IMR-90 (cell line): ENCODE measurements around the gene CCDC60.

Experiments used
- CEBPB ChIP-seq: IDR thresholded peaks from 2 replicates; pipeline ENCODE4 v1.6.1; 2012; ENCODE audit warnings: low read depth, low read length, improper control_type of control experiment
- CTCF ChIP-seq: conservative IDR thresholded peaks from 2 replicates; pipeline ENCODE4 v1.5.1; 2012; ENCODE audit warnings: mild to moderate bottlenecking, low read depth, low read length, improper control_type of control experiment
- FOS ChIP-seq: fragments of 150-350 bp; IDR thresholded peaks from 2 replicates; pipeline ENCODE4 v1.6.1; 2016; ENCODE audit warnings: low read depth, low read length
- MAFK ChIP-seq: IDR thresholded peaks from 2 replicates; pipeline ENCODE4 v1.6.1; 2012; ENCODE audit warnings: low read depth, low read length, improper control_type of control experiment
- MAZ ChIP-seq: IDR thresholded peaks from 2 replicates; pipeline ENCODE4 v1.6.1; 2012; ENCODE audit warnings: low read depth, mild to moderate bottlenecking, low read length, improper control_type of control experiment, moderate library complexity, borderline replicate concordance
- NFE2L2 ChIP-seq: fragments of 150-350 bp; IDR thresholded peaks from 2 replicates; pipeline ENCODE4 v1.6.1; 2016; ENCODE audit warnings: low read depth, mild to moderate bottlenecking, low read length
- POLR2A ChIP-seq: IDR thresholded peaks from 2 replicates; pipeline ENCODE4 v1.6.1; 2012; ENCODE audit warnings: mild to moderate bottlenecking, low read depth, low read length
- RAD21 ChIP-seq: IDR thresholded peaks from 2 replicates; pipeline ENCODE4 v1.6.1; 2012; ENCODE audit warnings: low read length, improper control_type of control experiment
- RFX5 ChIP-seq: IDR thresholded peaks from 2 replicates; pipeline ENCODE4 v1.8.0; 2012; ENCODE audit warnings: low read depth, mild to moderate bottlenecking, low read length, moderate library complexity
- USF2 ChIP-seq: fragments of 150-350 bp; IDR thresholded peaks from 2 replicates; pipeline ENCODE4 v1.6.1; 2017; ENCODE audit warnings: mild to moderate bottlenecking, antibody characterized with exemption, low read length, low read depth

GRCh38 chr12:119373666-119374065 lies 39.1 kb downstream of the CCDC60 start:
- TF ChIP-seq CTCF (no peak), POLR2A (no peak), RFX5 (no peak), NFE2L2 (no peak), MAFK (no peak), USF2 (no peak), MAZ (no peak), RAD21 (no peak), FOS (no peak), CEBPB (no peak)
